CD14-positive monocyte (primary cell): ENCODE data around the gene ERC1. TPM values are rescaled to one million over a fixed set of nuclear protein-coding genes. Genes with fewer than 3 reads are reported as not detected.

Experiments used
- DNase-seq, 3 donors: peaks; one replicate each; pipeline ENCODE4 v3.0.0-alpha.2; 2011 to 2022
- H2AFZ ChIP-seq: 2 replicates; pipeline ENCODE4 v1.6.0; 2012; ENCODE audit warnings: mild to moderate bottlenecking, low read depth, low read length, inconsistent platforms; ENCODE audit not compliant: insufficient read depth, poor library complexity, severe bottlenecking
- H3K27ac ChIP-seq, 2 donors: 1 replicate in 1 of 2; 2 replicates in 1 of 2; pipeline ENCODE4 v1.5.1; 2012 to 2013; ENCODE audit warnings: low read length in 2 of 2, control low read depth in 1 of 2, inconsistent platforms in 1 of 2, low read depth in 1 of 2, mild to moderate bottlenecking in 1 of 2
- H3K27me3 ChIP-seq, 2 donors: one replicate each; pipeline versions ENCODE4 v1.6.0 to v1.6.1; 2011 to 2013; ENCODE audit warnings: low read length in 2 of 2; ENCODE audit not compliant: control insufficient read depth in 2 of 2, insufficient read depth in 2 of 2
- H3K36me3 ChIP-seq, 2 donors: replicated peaks in 1 of 2; 1 replicate in 1 of 2; 2 replicates in 1 of 2; pipeline versions ENCODE4 v1.5.1 to v1.6.1; 2012 to 2013; ENCODE audit warnings: low read length in 2 of 2, control low read depth in 1 of 2, inconsistent platforms in 1 of 2, mild to moderate bottlenecking in 1 of 2; ENCODE audit not compliant: insufficient read depth in 2 of 2, control insufficient read depth in 1 of 2
- H3K4me1 ChIP-seq, 2 donors: 1 replicate in 1 of 2; 2 replicates in 1 of 2; pipeline versions ENCODE4 v1.5.1 to v1.6.1; 2012 to 2013; ENCODE audit warnings: low read length in 2 of 2, control low read depth in 1 of 2, inconsistent platforms in 1 of 2, mild to moderate bottlenecking in 1 of 2, moderate library complexity in 1 of 2; ENCODE audit not compliant: insufficient read depth in 2 of 2, control insufficient read depth in 1 of 2
- H3K4me2 ChIP-seq: replicated peaks from 2 replicates; pipeline ENCODE3; 2012; ENCODE audit warnings: low read length, moderate library complexity, mild to moderate bottlenecking; ENCODE audit not compliant: poor library complexity, severe bottlenecking; ENCODE audit errors: extremely low read depth
- H3K4me3 ChIP-seq, 3 experiments: fragments of 200-600 bp in 1 of 3; sonication (generic) in 1 of 3; replicated peaks in 1 of 3; 1 replicate in 2 of 3; 2 replicates in 1 of 3; pipeline ENCODE4 v1.5.1; 2011 to 2013; ENCODE audit warnings: low read length in 3 of 3, mild to moderate bottlenecking in 3 of 3, control low read depth in 2 of 3, low read depth in 2 of 3, inconsistent platforms in 1 of 3, moderate library complexity in 1 of 3
- H3K79me2 ChIP-seq: 2 replicates; pipeline ENCODE4 v1.6.0; 2012; ENCODE audit warnings: mild to moderate bottlenecking, control low read depth, inconsistent platforms, low read length, moderate library complexity; ENCODE audit not compliant: insufficient read depth
- H3K9ac ChIP-seq: 2 replicates; pipeline ENCODE4 v1.6.0; 2017; ENCODE audit warnings: low read length, mild to moderate bottlenecking; ENCODE audit not compliant: insufficient read depth, poor library complexity, severe bottlenecking
- H3K9me3 ChIP-seq, 2 donors: replicated peaks in 1 of 2; 1 replicate in 1 of 2; 2 replicates in 1 of 2; pipeline versions ENCODE4 v1.5.1 to v1.6.1; 2012 to 2013; ENCODE audit warnings: low read length in 2 of 2, control low read depth in 1 of 2; ENCODE audit not compliant: control insufficient read depth in 1 of 2, insufficient read depth in 1 of 2
- H4K20me1 ChIP-seq: 2 replicates; pipeline ENCODE4 v1.6.0; 2012; ENCODE audit warnings: mild to moderate bottlenecking, low read length, control low read depth, moderate library complexity; ENCODE audit not compliant: insufficient read depth
- H3K27ac Mint-ChIP-seq, 7 donors: one replicate each; pipeline ENCODE4 v1.8.0; 2020; ENCODE audit warnings: mild to moderate bottlenecking in 7 of 7, mixed read lengths in 7 of 7, moderate library complexity in 6 of 7, inconsistent platforms in 2 of 7
- H3K27me3 Mint-ChIP-seq, 3 donors: one replicate each; pipeline ENCODE4 v1.8.0; 2021 to 2022; ENCODE audit warnings: low read depth in 3 of 3, mild to moderate bottlenecking in 3 of 3, mixed read lengths in 3 of 3, moderate library complexity in 3 of 3, inconsistent platforms in 1 of 3
- H3K36me3 Mint-ChIP-seq, 2 donors: one replicate each; pipeline ENCODE4 v1.8.0; 2020; ENCODE audit warnings: mixed read lengths in 2 of 2, inconsistent platforms in 1 of 2, mild to moderate bottlenecking in 1 of 2
- H3K4me1 Mint-ChIP-seq: one replicate; pipeline ENCODE4 v1.8.0; 2020; ENCODE audit warnings: mild to moderate bottlenecking, mixed read lengths
- H3K4me3 Mint-ChIP-seq, 2 donors: one replicate each; pipeline ENCODE4 v1.8.0; 2020; ENCODE audit warnings: mild to moderate bottlenecking in 2 of 2, mixed read lengths in 2 of 2, moderate library complexity in 1 of 2
- H3K9me3 Mint-ChIP-seq, 7 donors: one replicate each; pipeline ENCODE4 v1.8.0; 2020 to 2022; ENCODE audit warnings: mixed read lengths in 7 of 7, mild to moderate bottlenecking in 6 of 7, moderate library complexity in 6 of 7, inconsistent platforms in 2 of 7
- WGBS: methylation state at CpG from one replicate; pipeline ENCODE4 v1.1.5; 2013; ENCODE audit warnings: missing lambda C conversion rate; ENCODE audit not compliant: insufficient coverage; 5-methylcytosine and 5-hydroxymethylcytosine counted together
- intact Hi-C, 2 donors: fragments of 100-400 bp; cut with micrococcal nuclease; formaldehyde crosslinking; loops; one replicate each; pipeline versions ENCODE4 v1.15.0 to v1.15.1; 2023
- polyA plus RNA-seq, 3 donors: library from polyadenylated mRNA; depleted of rRNA in 1 of 3; unstranded in 2 of 3; stranded (reverse) in 1 of 3; fragments of 300-500 nt in 2 of 3; fragments of >200 nt in 1 of 3; fragmentation: Illumina TruSeq in 2 of 3; gene quantifications; 1 replicate in 2 of 3; 2 replicates in 1 of 3; pipeline ENCODE4 v1.2.3, GENCODE V29; 2012 to 2021
- TF ChIP-seq, protein P1 (sequence below): fragments of 200-600 bp; IDR thresholded peaks from one replicate; pipeline ENCODE4 v1.8.0; 2022; ENCODE audit warnings: antibody characterized with exemption, mild to moderate bottlenecking

ERC1 gene
- polyA plus RNA-seq, 3 donors = 4.0 to 14.3 (median 5.1) TPM

GRCh38 chr12:1481906-1482305, 490.9 kb downstream of the ERC1 start:
- Mint-ChIP-seq H3K27me3 (peaks cover 1 to 2% (median 2%) of the 10 kb centered on the region in 3 donors), H3K36me3 (peaks cover 7 to 16% of the 10 kb centered on the region in 2 donors), H3K4me3 (no peak overlapping the region), H3K4me1 (no peaks in the 10 kb centered on the region), H3K9me3 (peaks cover 0 to 2% (median 0%) of the 10 kb centered on the region in 7 donors), H3K27ac (peak overlapping the region in 1 of 7 donors; percentile 25)
- Histone ChIP-seq H3K4me2 (no peak overlapping the region), H3K9ac (no peak overlapping the region), H3K4me1 (no peaks in the 10 kb centered on the region), H3K9me3 (no peaks in the 10 kb centered on the region), H2AFZ (no peak overlapping the region), H3K27ac (no peak overlapping the region), H3K27me3 (no peaks in the 10 kb centered on the region), H3K79me2 (no peaks in the 10 kb centered on the region), H3K4me3 (no peak overlapping the region), H4K20me1 (no peaks in the 10 kb centered on the region), H3K36me3 (no peaks in the 10 kb centered on the region)
- WGBS = 98% methylated on average over 8 of the region's 8 CpGs
- no peak for DNase-seq
- TF ChIP-seq, protein P1, sequence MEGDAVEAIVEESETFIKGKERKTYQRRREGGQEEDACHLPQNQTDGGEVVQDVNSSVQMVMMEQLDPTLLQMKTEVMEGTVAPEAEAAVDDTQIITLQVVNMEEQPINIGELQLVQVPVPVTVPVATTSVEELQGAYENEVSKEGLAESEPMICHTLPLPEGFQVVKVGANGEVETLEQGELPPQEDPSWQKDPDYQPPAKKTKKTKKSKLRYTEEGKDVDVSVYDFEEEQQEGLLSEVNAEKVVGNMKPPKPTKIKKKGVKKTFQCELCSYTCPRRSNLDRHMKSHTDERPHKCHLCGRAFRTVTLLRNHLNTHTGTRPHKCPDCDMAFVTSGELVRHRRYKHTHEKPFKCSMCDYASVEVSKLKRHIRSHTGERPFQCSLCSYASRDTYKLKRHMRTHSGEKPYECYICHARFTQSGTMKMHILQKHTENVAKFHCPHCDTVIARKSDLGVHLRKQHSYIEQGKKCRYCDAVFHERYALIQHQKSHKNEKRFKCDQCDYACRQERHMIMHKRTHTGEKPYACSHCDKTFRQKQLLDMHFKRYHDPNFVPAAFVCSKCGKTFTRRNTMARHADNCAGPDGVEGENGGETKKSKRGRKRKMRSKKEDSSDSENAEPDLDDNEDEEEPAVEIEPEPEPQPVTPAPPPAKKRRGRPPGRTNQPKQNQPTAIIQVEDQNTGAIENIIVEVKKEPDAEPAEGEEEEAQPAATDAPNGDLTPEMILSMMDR = no peak
- intact Hi-C loops = no loop called here

DNA sequence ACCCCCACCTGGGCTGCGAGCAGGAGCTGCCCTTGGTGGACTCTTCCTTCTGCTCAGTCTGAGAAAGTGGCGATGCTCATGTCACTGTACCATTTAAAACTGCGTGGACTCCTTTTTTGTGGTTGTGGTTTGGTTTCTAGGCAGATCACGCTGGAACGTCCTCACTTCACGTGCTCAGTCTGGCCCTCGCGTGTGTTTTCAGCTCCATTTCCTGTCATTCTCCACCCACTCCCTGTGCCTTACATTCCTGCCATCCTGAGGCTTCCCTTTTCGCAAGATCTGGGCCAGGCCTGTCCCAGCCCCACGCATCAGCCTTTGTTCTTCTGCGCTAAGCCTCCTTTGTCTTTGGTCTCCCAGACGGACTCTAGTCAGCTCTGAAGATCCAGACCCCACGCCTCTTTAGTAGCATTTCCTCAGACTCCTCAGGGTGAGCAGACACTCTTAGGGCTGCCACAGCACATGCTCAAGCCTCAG, 497.9 kb downstream of the ERC1 start:
- DNase-seq = no peak
- no peak overlapping the region for H3K27ac ChIP-seq
- no peak overlapping the region for H3K4me3 Mint-ChIP-seq
- H3K9me3 ChIP-seq = no peaks in the 10 kb centered on the region
- TF ChIP-seq, protein P1 = no peak
- H3K4me2 ChIP-seq = no peak overlapping the region
- H3K36me3 ChIP-seq = peaks cover 11 to 38% of the 10 kb centered on the region in 2 donors
- peaks cover 38 to 45% of the 10 kb centered on the region in 2 donors for H3K36me3 Mint-ChIP-seq
- H3K4me1 ChIP-seq = no peaks in the 10 kb centered on the region
- no peak overlapping the region for H3K4me3 ChIP-seq
- H3K79me2 ChIP-seq = no peaks in the 10 kb centered on the region
- H4K20me1 ChIP-seq = no peaks in the 10 kb centered on the region
- H2AFZ ChIP-seq = no peak overlapping the region
- no peaks in the 10 kb centered on the region for H3K27me3 ChIP-seq
- peaks cover 0 to 3% (median 1%) of the 10 kb centered on the region in 3 donors for H3K27me3 Mint-ChIP-seq
- H3K9me3 Mint-ChIP-seq = peaks cover 0 to 5% (median 0%) of the 10 kb centered on the region in 7 donors
- H3K4me1 Mint-ChIP-seq = peaks cover 9% of the 10 kb centered on the region
- intact Hi-C loops = no loop called here
- WGBS = 38% methylated on average over 11 of the region's 13 CpGs
- H3K9ac ChIP-seq = no peak overlapping the region
- peak overlapping the region in 3 of 7 donors; percentile 33 to 58 (median 44) for H3K27ac Mint-ChIP-seq
